ENCODE measurements around the gene RPUSD2.
"Not testable (repeated sequence)": the region's sequence is repeated elsewhere in the genome, so short reads cannot be mapped to it uniquely, and the experiment has no call there.

RPUSD2 gene

DNA sequence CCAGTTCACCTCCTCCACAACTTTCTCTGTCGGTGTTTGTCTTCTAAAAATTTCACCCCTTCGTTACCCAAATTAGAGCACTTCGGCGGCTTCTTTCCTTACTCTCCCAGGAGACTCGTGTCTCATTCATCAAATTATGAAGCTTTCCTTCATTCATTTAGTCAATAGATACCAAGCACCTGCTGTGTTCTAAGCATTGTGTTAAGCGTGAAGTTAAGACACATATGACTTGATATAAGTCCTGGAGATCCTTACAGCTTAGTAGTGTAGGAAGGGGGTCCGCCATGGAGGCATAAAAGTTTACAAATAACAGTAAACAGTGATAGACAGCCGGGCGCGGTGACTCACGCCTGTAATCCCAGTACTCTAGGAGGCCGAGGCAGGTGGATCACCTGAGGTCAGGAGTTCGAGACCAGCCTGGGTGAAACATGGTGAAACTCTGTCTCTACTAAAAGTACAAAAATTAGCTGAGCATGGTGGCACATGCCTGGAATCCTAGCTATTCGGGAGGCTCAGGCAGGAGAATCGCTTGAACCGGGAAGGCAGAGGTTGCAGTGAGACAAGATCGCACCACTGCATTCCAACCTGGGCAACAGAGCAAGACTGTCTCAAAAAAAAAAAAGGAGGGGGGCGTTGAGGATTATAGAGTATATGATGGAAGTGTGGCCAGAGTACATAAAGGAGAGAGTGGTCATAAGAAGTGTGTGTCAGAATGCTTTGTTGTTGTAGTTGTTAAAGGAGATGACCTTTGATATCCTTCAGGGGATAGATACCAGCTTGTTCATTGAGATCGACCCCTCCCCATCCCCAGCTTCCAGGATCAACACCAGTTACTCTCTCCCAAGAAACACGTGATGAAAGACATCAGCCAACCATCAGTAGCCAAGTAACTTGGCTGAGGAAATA lies 3.5 kb upstream of the RPUSD2 start:
- DNase-seq (ENCODE audit: low read depth in 2 of 2) = no peak

GRCh38 chr15:40567111-40567510 lies 2.0 kb upstream of the RPUSD2 start:
- DNase-seq (ENCODE audit: low read depth in 2 of 2) = no peak

- no peak for DNase-seq (ENCODE audit: low read depth in 2 of 2)
Measured at GRCh38 chr15:40575113-40575512, 6.0 kb downstream of the RPUSD2 start.

DNA sequence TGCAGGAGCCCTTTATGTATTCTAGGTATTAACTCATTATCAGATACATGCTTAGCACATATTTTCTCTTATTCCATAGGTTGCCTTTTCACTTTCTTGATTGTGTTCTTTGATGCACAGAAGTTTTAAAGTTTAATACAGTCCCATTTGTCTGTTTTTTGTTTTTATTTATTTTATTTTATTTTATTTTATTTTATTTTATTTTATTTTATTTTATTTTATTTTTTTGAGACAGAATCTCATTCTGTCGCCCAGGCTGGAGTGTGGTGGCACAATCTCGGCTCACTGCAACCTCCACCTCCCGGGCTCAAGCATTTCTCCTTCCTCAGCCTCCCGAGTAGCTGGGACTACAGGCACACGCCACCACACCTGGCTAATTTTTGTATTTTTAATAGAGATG lies 7.8 kb downstream of the RPUSD2 start:
- DNase-seq (ENCODE audit: low read depth in 2 of 2) = not testable (repeated sequence)

GRCh38 chr15:40578892-40579291 lies 9.8 kb downstream of the RPUSD2 start:
- no peak for DNase-seq (ENCODE audit: low read depth in 2 of 2)

- DNase-seq (ENCODE audit: low read depth in 2 of 2) = not testable (repeated sequence)
Measured at GRCh38 chr15:40581796-40582195, 12.7 kb downstream of the RPUSD2 start.

DNA sequence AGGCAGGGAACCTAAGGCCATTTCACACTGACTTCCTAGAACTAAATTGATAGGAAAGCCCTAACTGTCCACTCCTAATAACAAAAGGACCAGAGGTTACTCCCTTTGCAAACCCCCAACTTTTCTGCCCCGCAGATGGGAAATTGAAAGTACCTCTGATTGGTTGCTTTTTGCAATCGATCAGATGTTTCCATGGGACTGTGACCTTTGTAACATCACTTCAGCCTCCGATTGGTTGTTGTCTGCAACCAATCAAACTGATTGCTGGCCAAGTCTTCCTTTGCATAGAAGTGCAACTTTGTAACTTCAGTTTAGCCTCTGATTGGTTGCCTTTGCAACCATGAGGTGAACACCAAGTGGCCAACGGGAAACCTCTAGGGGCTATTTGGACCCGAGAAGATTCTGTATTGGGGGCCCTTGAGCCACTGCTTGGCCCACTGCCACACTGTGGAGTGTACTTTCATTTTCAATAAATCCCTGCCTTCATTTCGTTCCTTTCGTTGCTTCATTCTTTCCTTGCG lies 13.7 kb downstream of the RPUSD2 start:
- no peak for DNase-seq (ENCODE audit: low read depth in 2 of 2)

GRCh38 chr15:40584191-40584590 lies 15.1 kb downstream of the RPUSD2 start:
- no peak for DNase-seq (ENCODE audit: low read depth in 2 of 2)

GRCh38 chr15:40590667-40591050 lies 21.6 kb downstream of the RPUSD2 start:
- no peak for DNase-seq (ENCODE audit: low read depth in 2 of 2)

- no peak for DNase-seq (ENCODE audit: low read depth in 2 of 2)
Measured at GRCh38 chr15:40591389-40591788, 22.3 kb downstream of the RPUSD2 start.

- no peak for DNase-seq (ENCODE audit: low read depth in 2 of 2)
Measured at GRCh38 chr15:40593165-40593564, 24.1 kb downstream of the RPUSD2 start.

DNA sequence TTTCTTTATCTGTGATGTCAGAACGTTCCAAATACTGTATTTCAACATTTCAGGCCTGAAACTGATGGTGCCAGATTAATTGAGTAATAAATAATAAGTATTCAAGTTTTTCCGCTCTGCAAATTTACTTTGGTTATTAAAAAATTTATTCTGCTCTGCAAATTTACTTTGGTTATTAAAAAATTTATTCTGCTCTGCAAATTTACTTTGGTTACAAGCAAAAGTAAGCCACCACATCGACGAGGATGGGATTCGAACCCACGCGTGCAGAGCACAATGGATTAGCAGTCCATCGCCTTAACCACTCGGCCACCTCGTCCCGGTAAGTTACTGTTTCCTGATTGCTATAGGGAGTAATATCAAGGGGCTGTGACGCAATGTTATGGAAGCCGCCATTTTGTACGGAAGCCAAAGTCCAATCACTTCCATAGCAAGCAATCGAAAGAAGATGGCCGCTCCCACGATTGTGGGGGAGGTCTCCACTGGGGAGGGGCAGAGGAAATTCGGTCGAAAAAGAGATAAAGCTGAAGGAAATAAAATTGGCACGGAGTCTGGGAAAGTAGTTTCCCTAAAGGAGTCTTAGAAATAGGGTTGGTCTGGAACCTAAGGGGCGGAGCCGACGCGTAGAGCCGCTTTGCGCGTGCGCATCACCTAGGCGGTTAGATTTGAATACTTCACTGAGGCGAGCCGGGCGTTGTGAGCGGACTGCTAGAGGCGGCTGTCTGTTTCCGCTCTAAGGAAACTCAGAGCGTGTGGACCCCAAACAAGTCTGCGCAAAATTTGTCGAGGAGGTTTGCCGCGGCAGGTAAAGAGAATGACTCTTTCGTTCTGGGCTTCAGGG lies 24.7 kb downstream of the RPUSD2 start, which contains the start of gene KNL1:
TSS of gene KNL1 (plus strand) at position 662 of the 841 bp plus-strand sequence. CDS start 8,683 bp downstream, outside the sequence.
- peak; percentile 78 to 81 for DNase-seq (ENCODE audit: low read depth in 2 of 2)

DNA sequence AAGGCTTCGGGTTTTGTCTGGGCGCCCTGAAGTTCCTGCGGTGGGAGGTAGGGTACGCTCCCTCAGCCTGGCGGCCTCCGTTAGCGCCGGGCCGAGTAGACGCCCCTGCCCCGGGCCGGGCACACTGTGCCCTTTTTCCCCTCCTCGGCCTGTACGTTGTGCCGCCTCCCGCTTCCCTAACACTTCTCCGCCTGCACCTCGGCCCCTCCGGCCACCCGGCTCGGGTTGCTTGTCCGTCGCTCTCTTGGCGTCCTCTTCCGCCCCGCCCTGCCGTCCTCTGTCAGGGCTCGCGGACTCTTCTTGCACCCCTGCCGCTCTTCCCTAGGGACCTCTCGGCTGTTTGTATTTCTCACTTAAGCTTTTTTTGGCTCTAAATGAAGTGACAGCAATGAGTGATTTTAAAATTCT lies 25.3 kb downstream of the RPUSD2 start:
- DNase-seq (ENCODE audit: low read depth in 2 of 2) = peak in 1 of 2 donors; percentile 9

DNA sequence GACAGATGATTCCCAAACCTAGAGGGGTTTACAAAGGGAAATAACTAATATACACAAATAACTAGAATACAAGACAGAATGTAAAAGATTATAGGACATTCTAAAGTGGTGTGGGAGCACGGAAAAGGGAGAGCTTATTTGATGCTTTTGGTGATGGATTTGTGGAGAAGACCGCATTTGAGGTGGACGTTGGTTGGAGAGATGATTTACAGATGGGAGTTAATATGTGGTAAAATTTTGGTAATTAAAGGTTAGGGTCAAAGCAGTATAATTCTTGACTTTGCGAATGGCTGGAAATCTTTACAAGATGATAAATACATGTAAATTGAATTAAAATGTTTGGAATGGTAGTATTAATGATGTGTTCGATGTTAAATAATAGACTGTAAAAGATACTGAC lies 26.1 kb downstream of the RPUSD2 start:
- no peak for DNase-seq (ENCODE audit: low read depth in 2 of 2)

DNA sequence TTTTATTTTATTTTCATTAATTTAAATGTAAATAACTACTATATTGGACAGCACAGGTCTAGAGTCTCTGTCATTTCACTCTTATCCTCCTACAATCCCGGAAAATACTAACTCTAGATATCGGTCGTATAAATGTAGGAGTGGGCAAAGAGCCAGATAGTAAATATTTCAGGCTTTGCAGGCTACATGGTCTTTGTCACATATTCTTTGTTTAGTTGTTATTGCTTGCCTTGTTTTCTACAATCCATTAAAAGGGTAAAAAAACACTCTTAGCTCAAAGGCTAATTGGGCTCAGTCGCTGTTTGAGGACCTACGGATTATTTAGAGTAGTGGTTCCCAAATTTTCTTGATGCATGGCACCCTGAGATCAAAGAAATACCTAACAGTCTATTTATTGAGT lies 26.7 kb downstream of the RPUSD2 start:
- DNase-seq (ENCODE audit: low read depth in 2 of 2) = no peak

DNA sequence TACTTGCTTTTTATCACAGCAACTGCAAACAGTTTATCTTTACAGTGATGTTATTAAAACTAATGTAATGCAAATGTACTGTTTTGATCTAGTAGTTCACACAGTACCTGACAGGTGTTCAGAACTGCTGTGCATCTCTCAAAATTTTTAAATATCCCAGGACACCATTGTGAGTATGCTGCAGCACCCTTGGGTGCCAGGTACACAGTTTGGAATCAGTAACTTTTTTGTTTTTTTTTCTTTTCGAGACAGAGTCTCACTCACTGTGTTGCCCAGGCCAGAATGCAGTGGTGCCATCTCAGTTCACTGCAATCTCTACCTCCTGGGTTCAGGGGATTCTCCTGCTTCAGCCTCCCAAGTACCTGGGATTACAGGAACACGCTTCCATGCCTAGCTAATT lies 27.9 kb downstream of the RPUSD2 start:
- no peak for DNase-seq (ENCODE audit: low read depth in 2 of 2)

GRCh38 chr15:40598126-40598525 lies 29.0 kb downstream of the RPUSD2 start:
- DNase-seq (ENCODE audit: low read depth in 2 of 2) = no peak

GRCh38 chr15:40598672-40599071 lies 29.6 kb downstream of the RPUSD2 start:
- DNase-seq (ENCODE audit: low read depth in 2 of 2) = no peak

- DNase-seq (ENCODE audit: low read depth in 2 of 2) = no peak
Measured at GRCh38 chr15:40600956-40601355, 31.9 kb downstream of the RPUSD2 start.

GRCh38 chr15:40603935-40604334 lies 34.8 kb downstream of the RPUSD2 start:
- no peak for DNase-seq (ENCODE audit: low read depth in 2 of 2)

DNA sequence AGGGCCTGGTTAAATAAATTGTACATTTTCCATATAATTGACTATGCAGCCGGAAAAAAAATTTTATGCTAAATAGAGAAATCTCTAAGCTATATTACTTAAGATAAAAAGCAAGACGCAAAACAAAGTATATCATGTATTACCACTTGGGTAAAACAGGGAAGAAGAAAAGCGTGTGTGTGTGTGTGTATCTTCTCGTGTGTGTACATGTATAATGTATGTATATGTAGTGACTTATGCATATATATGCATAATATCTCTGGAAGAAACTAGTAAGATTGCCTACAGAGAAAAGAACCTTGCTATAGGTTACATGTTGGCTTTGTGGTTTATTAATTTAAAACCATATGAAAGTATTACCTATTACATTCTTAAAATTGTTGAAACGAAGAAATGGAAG lies 44.0 kb downstream of the RPUSD2 start:
- no peak for DNase-seq (ENCODE audit: low read depth in 2 of 2)

GRCh38 chr15:40618023-40618422 lies 48.9 kb downstream of the RPUSD2 start:
- DNase-seq (ENCODE audit: low read depth in 2 of 2) = no peak

Measured in stimulated activated CD8-positive, alpha-beta memory T cell treated with anti-CD3 and anti-CD28 coated beads, Interleukin-7, amount 100 ng/mL, for 4 hours (primary cell).